ENCODE data around the gene NRCAM.

GRCh38 chr7:108453320-108453719 lies 2.9 kb downstream of the NRCAM start:
- no peak for TF ChIP-seq CTCF (IDR thresholded peaks at IDR 0.05; ENCODE audit: insufficient read depth, low read length, poor library complexity, severe bottlenecking)
- TF ChIP-seq EZH2phosphoT487 (conservative IDR thresholded peaks at IDR 0.05; ENCODE audit: low read length): no peak

All from SU-DHL-6 (cell line).